Neural progenitor cell (in vitro differentiated cells): Measurements from ENCODE around the gene MAPKAPK3.

Source experiments
- EZH2 ChIP-seq: fragments of 200-600 bp; sonication (generic); IDR thresholded peaks from 2 replicates; pipeline ENCODE4 v1.6.1; 2017; ENCODE audit warnings: antibody characterized with exemption, mild to moderate bottlenecking, moderate library complexity
- TF ChIP-seq, protein P1 (sequence below): fragments of 200-600 bp; sonication (generic); IDR thresholded peaks from 2 replicates; pipeline ENCODE4 v1.5.1; 2017; ENCODE audit warnings: antibody characterized with exemption, mild to moderate bottlenecking

DNA sequence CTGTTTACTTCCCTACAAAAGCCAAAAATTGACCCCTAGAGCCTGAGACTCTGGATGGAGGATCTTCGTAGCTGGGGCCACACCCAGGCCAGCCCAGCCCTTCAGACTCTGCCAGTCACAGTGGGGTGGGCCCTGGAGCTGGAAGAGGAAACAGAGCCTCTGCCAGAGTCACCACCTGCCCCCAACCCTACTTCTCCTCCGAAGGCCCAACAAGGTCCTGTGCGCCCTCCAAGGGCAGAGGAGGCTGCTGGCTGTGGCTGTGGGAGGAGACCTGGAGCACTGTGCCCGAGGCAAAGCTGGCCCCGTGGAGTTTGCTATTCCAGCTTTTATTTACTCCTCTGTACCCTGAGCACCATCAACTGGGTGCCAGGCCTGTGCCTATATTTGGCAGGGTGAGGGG is 24.4 kb upstream of the MAPKAPK3 start:
- TF ChIP-seq, protein P1, sequence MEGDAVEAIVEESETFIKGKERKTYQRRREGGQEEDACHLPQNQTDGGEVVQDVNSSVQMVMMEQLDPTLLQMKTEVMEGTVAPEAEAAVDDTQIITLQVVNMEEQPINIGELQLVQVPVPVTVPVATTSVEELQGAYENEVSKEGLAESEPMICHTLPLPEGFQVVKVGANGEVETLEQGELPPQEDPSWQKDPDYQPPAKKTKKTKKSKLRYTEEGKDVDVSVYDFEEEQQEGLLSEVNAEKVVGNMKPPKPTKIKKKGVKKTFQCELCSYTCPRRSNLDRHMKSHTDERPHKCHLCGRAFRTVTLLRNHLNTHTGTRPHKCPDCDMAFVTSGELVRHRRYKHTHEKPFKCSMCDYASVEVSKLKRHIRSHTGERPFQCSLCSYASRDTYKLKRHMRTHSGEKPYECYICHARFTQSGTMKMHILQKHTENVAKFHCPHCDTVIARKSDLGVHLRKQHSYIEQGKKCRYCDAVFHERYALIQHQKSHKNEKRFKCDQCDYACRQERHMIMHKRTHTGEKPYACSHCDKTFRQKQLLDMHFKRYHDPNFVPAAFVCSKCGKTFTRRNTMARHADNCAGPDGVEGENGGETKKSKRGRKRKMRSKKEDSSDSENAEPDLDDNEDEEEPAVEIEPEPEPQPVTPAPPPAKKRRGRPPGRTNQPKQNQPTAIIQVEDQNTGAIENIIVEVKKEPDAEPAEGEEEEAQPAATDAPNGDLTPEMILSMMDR = no peak
- TF ChIP-seq EZH2 = no peak
